Stimulated activated CD8-positive, alpha-beta memory T cell treated with anti-CD3 and anti-CD28 coated beads, Interleukin-15, amount 100 ng/mL, for 1 hour (primary cell): ENCODE measurements around the gene ERC1.

Experiments used
- DNase-seq: peaks from one replicate; pipeline ENCODE4 v3.0.0-alpha.2; 2020; ENCODE audit warnings: low read depth

ERC1 gene

GRCh38 chr12:1493781-1494565 is 502.9 kb downstream of the ERC1 start:
- no peak for DNase-seq

GRCh38 chr12:1494856-1495255 is 503.8 kb downstream of the ERC1 start:
- DNase-seq: no peak

- no peak for DNase-seq
Measured at GRCh38 chr12:1496162-1496900, 505.3 kb downstream of the ERC1 start.

GRCh38 chr12:1497161-1497560 is 506.1 kb downstream of the ERC1 start:
- no peak for DNase-seq

- DNase-seq: no peak
Measured at GRCh38 chr12:1498199-1498740, 507.2 kb downstream of the ERC1 start.

GRCh38 chr12:1499351-1499750 is 508.3 kb downstream of the ERC1 start:
- DNase-seq: no peak

GRCh38 chr12:1500095-1500801 is 509.2 kb downstream of the ERC1 start:
- no peak for DNase-seq

DNA sequence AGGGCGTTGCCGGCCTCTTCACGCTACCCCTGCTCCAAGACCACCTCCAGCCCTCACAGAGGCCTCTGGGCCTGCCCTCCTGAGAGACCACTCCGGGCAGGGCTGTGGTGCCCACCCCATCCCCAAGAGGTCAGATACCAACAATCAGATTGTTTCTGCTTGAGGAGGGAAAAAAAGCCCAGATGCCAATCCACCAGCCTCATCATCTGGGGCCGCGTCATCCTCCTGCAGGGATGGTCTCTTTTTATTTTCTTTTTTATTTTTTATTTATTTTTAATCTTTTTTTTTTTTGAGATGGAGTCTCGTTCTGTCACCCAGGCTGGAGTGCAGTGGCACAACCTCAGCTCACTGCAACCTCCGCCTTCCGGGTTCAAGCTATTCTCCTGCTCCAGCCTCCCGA is 510.0 kb downstream of the ERC1 start:
- DNase-seq: no peak

- no peak for DNase-seq
Measured at GRCh38 chr12:1501695-1502378, 510.8 kb downstream of the ERC1 start.

GRCh38 chr12:1502379-1502720 is 511.3 kb downstream of the ERC1 start:
- no peak for DNase-seq

DNA sequence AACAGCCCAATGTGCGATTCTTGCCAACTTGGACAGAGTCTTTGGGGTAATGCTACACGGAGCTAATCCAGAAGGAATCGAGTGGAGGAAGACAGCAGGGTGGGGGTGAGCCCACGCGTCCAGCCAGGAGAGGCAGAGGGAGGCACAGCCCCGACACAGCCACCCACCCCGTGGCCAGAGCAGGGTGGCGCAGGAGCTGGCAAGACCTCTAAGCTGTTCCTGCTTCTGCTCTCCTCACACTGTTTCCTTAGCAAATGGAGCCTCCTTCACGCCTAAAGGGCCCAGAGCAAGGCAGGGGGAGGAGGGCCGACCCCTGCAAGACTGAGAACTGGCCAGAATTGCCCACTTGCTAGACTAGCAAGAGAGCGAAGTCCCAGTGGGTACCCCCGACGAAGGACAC is 511.8 kb downstream of the ERC1 start:
- no peak for DNase-seq

DNA sequence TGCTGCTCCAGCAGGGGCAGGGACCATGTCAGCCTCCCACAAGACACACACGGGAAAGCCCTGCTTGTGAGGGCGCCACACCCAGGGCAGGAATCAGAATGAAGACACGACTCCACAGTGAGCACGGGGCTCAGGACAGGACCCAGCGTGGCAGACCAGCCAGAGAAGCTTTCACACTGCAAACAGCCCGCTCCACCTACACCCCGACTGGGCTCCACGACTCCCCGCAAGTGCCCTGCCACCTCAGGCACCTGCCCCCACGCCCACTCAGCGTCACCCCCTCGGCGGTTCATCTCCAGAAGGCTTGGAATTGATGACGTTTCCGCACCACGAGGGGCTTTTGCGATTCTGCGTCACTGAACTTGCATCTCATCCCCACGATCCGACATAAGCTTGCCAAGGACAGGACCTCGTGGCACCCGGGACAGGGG is 512.3 kb downstream of the ERC1 start:
- no peak for DNase-seq

DNA sequence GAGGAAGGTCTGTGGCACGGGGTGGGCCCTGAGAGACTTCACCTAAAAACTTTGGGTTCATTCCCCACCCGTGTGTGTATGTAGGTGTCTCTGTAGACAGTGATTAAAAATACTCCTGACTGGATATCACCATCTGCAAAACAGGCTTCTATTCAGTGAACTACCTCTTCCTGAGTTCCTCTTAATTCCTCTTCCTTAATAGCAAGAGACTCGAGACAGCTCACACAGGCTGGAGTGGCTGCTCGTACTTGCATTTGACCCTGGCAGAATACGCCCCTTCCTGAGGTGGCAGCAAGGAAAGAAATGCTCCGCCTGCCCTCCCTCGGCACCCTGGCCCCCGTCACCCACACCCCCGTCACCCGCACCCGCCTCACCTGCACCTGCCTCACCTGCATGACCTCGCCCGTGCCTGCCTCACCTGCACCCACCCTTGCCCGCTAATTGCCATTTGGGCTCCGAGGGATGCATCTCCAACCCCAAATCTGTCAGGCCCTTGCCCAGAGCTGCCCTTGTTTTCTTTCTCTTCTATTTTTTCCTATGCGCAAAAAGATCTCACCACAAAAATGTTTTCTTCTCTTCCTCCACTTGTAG is 513.4 kb downstream of the ERC1 start:
- no peak for DNase-seq

- no peak for DNase-seq
Measured at GRCh38 chr12:1504895-1505311, 513.9 kb downstream of the ERC1 start.

GRCh38 chr12:1505576-1505975 is 514.6 kb downstream of the ERC1 start:
- no peak for DNase-seq

DNA sequence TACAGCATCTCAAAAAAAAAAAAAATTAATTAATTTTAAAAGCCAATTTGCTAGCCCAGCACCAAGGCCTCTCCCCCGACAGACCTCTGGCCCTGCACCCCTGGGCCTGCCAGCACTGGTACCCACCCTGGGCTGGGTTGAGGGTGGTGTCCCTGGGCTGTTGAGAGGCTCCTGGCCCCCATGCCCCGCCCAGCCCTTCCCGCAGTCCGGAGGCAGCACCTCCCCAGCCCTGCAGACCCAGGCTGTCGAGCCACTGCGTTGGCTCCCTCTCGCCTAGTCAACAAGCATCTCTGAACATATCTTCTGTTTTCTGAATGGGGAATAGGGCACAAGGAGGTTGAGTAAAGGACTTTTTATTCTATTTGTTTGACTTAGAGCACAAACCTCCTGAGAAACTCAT is 516.3 kb downstream of the ERC1 start:
- no peak for DNase-seq

DNA sequence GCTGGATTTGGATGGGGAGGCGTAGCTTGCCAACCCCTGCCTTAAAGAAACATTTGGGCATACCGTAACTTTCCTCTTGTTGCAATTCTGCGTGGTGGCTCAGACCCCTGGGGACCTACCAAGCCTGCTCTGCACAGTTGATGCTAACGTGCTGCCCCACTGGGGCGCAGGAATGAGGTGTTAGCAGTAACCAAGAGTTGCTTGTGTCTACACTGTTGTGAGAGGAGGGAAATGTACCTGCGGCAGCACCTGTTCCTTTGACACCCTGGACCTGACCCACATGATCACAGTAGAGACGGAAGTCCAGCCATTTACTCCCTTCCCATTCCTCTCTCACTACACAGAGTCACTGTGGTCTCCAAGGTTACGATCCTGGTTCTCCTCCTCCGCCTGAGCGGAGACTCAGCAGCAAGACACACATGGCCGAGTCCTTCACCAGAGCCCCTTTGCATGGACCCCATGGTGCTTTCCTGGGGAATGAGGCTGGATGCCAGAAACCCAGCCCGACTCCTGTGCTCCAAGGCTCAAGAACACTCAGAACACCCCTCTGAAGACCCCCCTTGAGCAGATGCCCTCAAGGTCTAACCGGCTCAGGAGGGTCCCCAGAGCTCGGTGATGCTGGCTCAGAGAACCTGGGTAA is 518.5 kb downstream of the ERC1 start:
- DNase-seq: no peak

DNA sequence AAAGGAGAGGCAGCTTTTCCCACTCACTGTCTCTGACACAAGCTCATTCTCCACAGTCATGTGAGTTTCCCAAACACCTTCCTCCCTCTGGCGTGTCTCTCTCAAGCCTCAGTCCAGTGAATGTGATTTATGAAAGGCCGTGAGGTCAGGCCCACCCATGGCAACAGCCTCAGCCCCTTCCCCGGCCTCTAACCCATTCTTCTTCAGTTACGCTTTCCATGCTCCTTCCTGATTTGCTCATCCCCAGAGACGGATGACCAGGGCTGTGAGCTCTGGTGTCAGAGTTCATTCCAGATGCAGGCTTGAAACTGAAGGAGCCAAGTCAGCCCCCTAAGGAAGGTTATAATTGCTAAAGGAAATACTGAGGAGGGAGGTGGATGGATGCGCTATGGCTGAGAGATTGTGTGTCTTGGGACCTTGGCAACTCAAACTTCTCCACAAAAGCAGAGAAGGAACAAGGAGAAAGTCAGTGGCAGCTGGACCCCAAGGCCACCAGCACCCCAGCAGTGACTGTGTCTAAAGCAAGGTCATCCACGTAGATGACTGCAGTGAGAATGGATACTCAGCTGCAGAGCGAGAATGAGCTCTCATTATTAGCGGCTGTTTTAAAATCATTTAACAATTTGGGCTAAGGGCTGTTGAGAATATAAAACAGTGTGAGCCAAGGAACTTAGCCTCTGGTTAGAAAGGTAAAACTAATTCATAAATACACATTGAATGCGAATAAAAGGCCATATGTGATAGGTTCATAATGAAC is 519.2 kb downstream of the ERC1 start:
- no peak for DNase-seq

GRCh38 chr12:1515010-1515409 is 524.0 kb downstream of the ERC1 start:
- DNase-seq: no peak

DNA sequence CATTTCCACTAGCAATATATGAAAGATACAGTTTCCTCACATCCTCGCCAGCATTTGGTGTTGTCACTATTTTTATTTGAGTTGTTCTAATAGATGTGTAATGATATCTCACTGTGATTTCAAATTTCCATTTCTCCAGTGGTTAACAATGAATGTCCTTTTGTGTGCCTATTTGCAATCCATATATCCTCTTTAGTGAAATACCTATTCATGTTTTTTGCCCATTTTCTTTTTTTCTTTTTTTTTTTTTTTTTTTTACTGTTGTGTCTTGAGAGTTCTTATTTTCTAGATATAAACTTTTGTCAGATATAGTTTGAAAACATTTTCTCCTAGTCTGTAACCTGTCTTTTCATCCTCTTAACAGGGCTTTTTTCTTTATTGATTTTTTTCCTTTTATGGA is 524.4 kb downstream of the ERC1 start:
- DNase-seq: no peak

DNA sequence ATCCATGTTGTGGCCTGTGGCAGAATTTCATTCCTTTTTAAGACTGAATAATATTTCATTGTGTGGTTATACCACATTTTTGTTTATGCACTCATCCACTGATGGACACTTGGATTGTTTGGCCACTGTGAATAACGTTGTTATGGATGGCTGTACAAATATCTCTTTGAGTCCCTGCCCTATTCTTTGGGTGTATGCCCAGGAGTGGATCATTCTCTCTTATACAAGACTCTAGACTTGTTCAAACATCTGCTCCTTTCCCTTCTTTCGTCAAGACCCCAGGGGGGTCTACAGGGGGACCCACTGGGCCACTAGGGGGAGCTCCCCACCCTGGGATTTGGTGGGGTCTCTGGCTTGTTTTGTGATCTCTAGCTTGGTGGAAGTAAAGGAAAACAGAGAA is 526.0 kb downstream of the ERC1 start:
- DNase-seq: no peak
